ENCODE measurements around the gene GAREM2.

GAREM2 gene

GRCh38 chr2:26238311-26238958 lies 65.5 kb downstream of the GAREM2 start (continued):
- TF ChIP-seq, protein P1, sequence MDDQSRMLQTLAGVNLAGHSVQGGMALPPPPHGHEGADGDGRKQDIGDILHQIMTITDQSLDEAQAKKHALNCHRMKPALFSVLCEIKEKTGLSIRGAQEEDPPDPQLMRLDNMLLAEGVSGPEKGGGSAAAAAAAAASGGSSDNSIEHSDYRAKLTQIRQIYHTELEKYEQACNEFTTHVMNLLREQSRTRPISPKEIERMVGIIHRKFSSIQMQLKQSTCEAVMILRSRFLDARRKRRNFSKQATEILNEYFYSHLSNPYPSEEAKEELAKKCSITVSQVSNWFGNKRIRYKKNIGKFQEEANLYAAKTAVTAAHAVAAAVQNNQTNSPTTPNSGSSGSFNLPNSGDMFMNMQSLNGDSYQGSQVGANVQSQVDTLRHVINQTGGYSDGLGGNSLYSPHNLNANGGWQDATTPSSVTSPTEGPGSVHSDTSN (CRISPR knock-in tag; IDR thresholded peaks at IDR 0.05): no peak
- TF ChIP-seq, protein P2, sequence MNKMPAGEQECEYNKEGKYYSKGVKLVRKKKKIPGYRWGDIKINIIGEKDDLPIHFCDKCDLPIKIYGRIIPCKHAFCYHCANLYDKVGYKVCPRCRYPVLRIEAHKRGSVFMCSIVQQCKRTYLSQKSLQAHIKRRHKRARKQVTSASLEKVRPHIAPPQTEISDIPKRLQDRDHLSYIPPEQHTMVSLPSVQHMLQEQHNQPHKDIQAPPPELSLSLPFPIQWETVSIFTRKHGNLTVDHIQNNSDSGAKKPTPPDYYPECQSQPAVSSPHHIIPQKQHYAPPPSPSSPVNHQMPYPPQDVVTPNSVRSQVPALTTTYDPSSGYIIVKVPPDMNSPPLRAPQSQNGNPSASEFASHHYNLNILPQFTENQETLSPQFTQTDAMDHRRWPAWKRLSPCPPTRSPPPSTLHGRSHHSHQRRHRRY (tag by site-specific recombination; IDR thresholded peaks at IDR 0.05): no peak
- TF ChIP-seq ZSCAN16 (tag by site-specific recombination; IDR thresholded peaks at IDR 0.05): no peak
- no peak for TF ChIP-seq ZBTB6 (tag by site-specific recombination; IDR thresholded peaks at IDR 0.05)
- no peak for TF ChIP-seq ZNF610 (tag by site-specific recombination; IDR thresholded peaks at IDR 0.05; ENCODE audit: borderline replicate concordance)
- no peak for TF ChIP-seq KLF16 (tag by site-specific recombination; IDR thresholded peaks at IDR 0.05)
